IPS DF 6.9 (cell line): ENCODE results near the gene SARDH.

ENCODE experiments used
- DNase-seq: peaks from one replicate; pipeline ENCODE4 v3.0.0-alpha.2; 2013; ENCODE audit warnings: low read depth, low spot score
- H3K27ac ChIP-seq: one replicate; pipeline ENCODE4 v1.5.1; 2013; ENCODE audit warnings: low read length, control low read depth
- H3K27me3 ChIP-seq: 2 replicates; pipeline ENCODE4 v1.6.1; 2013; ENCODE audit warnings: mild to moderate bottlenecking, low read length; ENCODE audit not compliant: control insufficient read depth, insufficient read depth
- H3K36me3 ChIP-seq: 2 replicates; pipeline ENCODE4 v1.6.1; 2013; ENCODE audit warnings: low read length; ENCODE audit not compliant: control insufficient read depth, insufficient read depth
- H3K4me1 ChIP-seq: 2 replicates; pipeline ENCODE4 v1.6.1; 2013; ENCODE audit warnings: low read length; ENCODE audit not compliant: control insufficient read depth, insufficient read depth
- H3K4me3 ChIP-seq: 2 replicates; pipeline ENCODE4 v1.5.1; 2013; ENCODE audit warnings: mild to moderate bottlenecking, low read length
- H3K9me3 ChIP-seq: 2 replicates; pipeline ENCODE4 v1.6.1; 2013; ENCODE audit warnings: low read length, inconsistent platforms; ENCODE audit not compliant: control insufficient read depth, insufficient read depth
- WGBS: extraction: QIAGEN DNeasy Blood & Tissue Kit; methylation state at CpG from one replicate; pipeline ENCODE4 v1.1.7; 2013; ENCODE audit warnings: mixed read lengths, missing lambda C conversion rate; ENCODE audit not compliant: insufficient read length, insufficient coverage; 5-methylcytosine and 5-hydroxymethylcytosine counted together

The SARDH gene

DNA sequence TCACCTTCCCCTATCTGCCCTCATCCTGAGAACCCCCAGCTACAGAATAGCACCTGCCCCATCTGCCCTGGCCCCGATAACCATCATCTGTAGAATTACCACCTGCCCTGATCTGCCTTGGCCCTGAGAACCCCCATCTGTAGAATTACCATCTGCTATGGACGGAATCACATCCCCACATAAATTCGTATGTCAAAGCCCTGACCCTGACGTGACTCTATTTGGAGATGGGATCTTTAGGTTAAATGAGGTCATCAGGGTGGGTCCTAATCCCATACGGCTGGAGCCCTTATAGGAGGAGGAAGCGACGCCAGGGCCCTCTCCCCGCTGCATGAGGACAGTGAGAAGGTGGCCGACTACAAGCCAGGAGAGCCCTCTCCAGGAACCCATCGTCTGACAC is 32.6 kb downstream of the SARDH start:
- no peak overlapping the region for H3K4me3 ChIP-seq
- DNase-seq: no peak
- no CpG with 5 or more reads among the region's 10 CpGs for WGBS
- peaks cover 5% of the 10 kb centered on the region; the same call in 1 of the 2 replicates for H3K4me1 ChIP-seq
- H3K36me3 ChIP-seq: no peaks in the 10 kb centered on the region
- H3K27ac ChIP-seq: no peak overlapping the region
- no peaks in the 10 kb centered on the region for H3K27me3 ChIP-seq
- H3K9me3 ChIP-seq: no peaks in the 10 kb centered on the region

DNA sequence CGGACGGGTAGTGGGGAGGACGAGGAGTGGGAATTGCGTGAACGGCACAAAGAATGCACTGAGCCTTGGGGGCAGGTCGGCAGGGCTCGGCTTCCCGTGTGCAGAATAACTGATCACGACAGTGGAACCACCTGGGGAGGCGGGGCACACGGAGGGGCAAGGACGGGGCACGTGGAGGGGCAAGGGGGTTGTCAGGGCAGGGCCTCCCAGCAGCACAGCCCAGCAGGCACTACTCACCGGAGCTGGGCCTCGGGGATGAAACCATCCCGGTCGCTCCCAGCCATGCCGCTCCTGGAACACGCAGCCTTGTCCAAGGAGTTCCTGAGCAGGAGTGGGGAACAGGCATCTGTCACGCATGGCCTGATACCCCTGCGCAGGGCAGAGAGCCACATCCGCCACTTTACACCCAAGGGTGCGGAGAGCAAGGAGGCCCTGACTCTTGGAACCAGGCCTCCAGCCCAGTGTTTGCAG is 33.4 kb downstream of the SARDH start:
- H3K4me3 ChIP-seq: no peak overlapping the region; the same call in 1 of the 2 replicates
- no peak for DNase-seq
- H3K4me1 ChIP-seq: peaks cover 5% of the 10 kb centered on the region; the same call in 1 of the 2 replicates
- no peak overlapping the region for H3K27ac ChIP-seq
- H3K36me3 ChIP-seq: no peaks in the 10 kb centered on the region
- no peaks in the 10 kb centered on the region for H3K9me3 ChIP-seq
- no CpG with 5 or more reads among the region's 23 CpGs for WGBS
- no peaks in the 10 kb centered on the region for H3K27me3 ChIP-seq

DNA sequence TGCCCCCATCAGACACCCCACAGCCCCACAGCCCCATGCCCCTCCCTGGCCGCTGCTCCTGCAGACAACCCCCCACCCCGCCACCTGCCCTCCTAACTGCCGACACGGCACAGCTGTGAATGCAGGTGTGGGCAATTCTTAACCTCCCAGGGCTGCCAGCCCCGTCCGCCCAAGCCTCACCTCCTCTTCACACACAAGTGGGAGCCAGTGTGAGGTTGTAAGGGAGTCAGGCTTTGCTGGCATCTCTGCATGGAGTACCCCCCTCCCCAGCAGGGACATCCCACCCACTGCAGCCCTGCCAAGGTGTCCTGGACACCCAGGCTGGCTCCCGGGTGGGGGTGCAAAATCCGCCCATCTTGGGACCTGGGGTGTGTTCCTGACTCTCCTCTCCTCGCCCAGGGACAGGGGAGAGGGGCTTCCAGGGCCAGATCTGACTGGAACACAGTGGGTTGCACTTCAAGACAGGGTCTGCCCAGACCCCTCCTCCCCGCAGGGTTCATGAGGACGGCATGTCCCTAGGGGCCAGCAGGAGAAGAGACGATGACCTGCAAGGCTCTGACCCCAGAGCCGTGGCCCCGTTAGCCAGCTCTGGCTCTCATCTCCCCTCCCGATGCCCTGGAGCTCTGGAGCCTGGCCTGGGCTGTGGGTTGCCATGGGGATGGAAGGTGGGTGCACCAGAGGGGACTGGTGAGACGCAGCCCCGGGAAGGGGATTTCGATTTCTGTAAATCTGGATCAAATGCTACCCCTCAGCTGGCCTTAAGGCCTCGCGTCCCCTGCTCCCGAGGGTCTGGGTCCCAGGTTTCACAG is 34.4 kb downstream of the SARDH start:
- Histone ChIP-seq H3K27ac (no peak overlapping the region), H3K4me1 (peaks cover 5% of the 10 kb centered on the region; the same call in 1 of the 2 replicates), H3K27me3 (no peaks in the 10 kb centered on the region), H3K36me3 (no peaks in the 10 kb centered on the region), H3K9me3 (no peaks in the 10 kb centered on the region), H3K4me3 (no peak overlapping the region)
- DNase-seq: no peak
- no CpG with 5 or more reads among the region's 21 CpGs for WGBS

DNA sequence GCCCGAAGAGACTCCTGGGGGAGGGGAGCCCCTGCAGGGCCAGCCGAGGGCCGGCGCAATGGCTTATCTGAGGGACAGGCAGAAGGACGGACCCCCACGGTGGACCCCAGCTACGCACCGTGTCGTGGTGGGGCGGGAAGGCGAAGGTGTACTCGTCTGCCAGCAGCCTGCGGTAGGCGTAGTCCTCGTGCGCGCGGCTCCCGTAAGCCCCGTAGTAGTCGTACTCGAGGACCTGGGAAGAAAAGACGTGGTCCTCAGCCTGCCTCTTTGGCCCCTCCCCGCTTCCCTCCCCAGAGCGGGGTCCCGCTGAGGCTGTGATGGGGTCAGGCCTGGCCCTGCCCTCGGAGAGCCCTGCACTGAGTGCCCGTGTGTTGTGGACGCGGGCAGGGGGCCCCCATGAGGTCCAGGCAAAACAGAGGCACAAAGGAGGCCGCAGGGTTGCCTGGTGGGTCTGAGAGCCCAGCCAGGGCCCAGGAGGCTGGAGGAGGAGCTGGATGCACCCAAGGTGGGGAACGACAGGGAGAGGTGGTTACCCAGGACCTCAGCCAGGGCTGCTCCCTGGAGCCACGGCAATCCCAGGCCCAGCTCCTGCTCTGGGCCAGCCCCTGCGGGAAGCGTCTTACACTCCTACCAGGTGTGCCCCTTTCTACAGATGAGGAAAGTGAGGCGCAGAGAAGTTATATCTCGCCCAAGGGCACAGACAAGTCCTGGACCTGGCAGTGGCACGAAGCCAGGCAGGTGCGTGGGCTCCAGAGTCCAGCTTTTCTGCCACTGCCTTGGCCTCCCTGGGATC is 35.2 kb downstream of the SARDH start:
- Histone ChIP-seq H3K4me1 (peaks cover 5% of the 10 kb centered on the region; the same call in 1 of the 2 replicates), H3K4me3 (no peak overlapping the region), H3K9me3 (no peaks in the 10 kb centered on the region), H3K36me3 (no peaks in the 10 kb centered on the region), H3K27me3 (no peaks in the 10 kb centered on the region), H3K27ac (no peak overlapping the region)
- DNase-seq: no peak
- no CpG with 5 or more reads among the region's 39 CpGs for WGBS

DNA sequence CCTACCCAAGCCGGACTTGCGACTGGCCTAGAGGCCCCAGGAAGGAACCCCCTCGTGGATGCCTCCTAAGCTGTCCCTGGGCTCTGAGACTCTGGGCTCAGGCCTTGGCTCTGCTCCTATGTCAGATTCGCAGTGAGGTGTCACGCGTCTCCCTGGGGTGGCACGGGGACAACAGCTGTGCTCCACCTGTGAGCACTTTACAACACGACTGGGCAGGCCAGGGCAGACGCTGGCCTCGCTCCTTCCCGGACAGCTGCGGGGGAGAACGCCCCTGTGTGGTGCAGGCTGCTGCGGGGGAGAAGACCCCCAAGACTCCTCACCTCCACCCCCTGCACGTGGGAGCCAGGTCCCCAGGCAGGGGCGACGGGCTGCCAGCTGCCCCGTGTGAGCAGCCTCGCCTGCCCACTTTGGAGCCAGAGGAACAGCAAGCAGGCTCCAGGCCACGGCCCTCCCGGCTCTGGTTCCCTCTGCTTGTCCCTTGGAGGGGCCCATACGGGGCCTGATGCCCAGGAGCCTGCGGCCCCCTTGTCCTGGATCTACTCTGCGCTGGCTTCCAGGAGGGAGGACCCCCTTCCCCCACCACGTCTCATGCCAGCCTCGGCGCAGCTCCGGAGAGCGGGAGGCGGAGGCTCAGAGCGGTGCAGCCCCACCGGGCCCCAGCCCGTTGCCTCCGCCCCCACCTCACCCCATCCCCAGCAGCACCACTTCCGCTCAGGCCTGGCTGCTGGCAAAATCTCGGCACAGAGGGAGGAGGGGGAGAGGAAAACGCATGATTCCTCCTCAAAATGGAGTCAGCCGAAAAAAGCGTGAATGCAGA is 36.0 kb downstream of the SARDH start:
- Histone ChIP-seq H3K4me1 (peaks cover 5% of the 10 kb centered on the region; the same call in 1 of the 2 replicates), H3K4me3 (no peak overlapping the region), H3K9me3 (no peaks in the 10 kb centered on the region), H3K27me3 (no peaks in the 10 kb centered on the region), H3K27ac (no peak overlapping the region), H3K36me3 (no peaks in the 10 kb centered on the region)
- WGBS: no CpG with 5 or more reads among the region's 39 CpGs
- no peak for DNase-seq

DNA sequence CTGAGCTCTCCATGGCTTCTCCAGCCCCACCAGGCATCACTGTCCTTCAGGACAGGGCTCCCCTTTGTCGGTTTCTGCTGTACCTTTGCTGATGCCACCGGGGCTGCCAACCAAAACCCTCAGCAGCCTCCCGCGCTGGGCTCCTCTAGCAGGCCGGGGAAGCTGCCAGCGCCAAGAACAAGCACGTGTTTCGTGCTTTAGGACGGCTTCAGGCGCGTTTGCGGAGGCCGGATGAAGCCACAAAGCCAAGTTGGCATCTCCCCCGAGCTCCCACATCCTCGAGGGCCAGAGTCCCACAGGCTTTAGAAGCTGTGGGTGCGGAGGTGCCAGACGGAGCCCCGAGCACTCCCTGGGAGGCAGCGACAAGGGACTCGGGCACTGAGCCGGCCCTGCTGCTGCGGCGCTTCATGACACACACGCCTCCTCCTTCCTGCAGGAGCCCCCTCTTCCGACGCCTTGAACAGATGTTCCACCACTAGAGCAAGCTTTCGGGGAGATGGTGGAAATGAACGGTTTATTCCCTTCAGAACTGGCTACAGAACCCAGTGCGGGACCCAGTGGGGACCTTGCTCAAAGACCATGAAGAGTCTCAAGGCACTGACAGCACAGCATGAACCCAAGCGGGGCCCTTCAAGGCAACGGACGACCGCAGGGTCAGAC is 36.7 kb downstream of the SARDH start:
- DNase-seq: no peak
- H3K27ac ChIP-seq: no peak overlapping the region
- no CpG with 5 or more reads among the region's 33 CpGs for WGBS
- H3K4me1 ChIP-seq: peaks cover 5% of the 10 kb centered on the region; the same call in 1 of the 2 replicates
- no peaks in the 10 kb centered on the region for H3K9me3 ChIP-seq
- H3K27me3 ChIP-seq: no peaks in the 10 kb centered on the region
- no peaks in the 10 kb centered on the region for H3K36me3 ChIP-seq
- no peak overlapping the region for H3K4me3 ChIP-seq

DNA sequence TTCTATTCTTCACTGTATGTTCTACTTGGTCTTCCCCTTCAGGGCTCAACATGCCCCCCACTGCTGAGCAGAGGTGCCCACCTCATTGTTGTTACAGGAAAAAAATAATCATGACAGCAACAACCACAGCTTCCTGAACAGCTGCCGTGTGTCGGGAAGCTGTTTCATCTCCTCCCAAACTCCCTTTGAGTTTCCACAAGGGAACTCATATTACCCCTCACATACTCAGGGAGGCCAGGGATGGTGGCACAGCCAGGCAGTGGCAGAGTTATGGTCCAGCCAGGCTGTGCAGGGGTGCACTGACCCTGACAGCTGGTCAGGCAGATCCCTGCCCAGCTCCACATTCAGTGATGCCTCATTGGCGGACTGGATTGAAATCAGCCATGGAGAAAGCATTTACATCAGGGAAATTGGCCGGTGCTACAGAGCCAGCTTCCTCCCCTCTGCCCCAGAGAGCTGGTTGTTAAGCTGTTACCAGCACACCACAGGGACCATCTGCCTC is 37.3 kb downstream of the SARDH start:
- Histone ChIP-seq H3K9me3 (no peaks in the 10 kb centered on the region), H3K36me3 (no peaks in the 10 kb centered on the region), H3K4me3 (no peak overlapping the region), H3K4me1 (peaks cover 5% of the 10 kb centered on the region; the same call in 1 of the 2 replicates), H3K27ac (no peak overlapping the region), H3K27me3 (no peaks in the 10 kb centered on the region)
- no CpG with 5 or more reads among the region's 4 CpGs for WGBS
- DNase-seq: no peak

DNA sequence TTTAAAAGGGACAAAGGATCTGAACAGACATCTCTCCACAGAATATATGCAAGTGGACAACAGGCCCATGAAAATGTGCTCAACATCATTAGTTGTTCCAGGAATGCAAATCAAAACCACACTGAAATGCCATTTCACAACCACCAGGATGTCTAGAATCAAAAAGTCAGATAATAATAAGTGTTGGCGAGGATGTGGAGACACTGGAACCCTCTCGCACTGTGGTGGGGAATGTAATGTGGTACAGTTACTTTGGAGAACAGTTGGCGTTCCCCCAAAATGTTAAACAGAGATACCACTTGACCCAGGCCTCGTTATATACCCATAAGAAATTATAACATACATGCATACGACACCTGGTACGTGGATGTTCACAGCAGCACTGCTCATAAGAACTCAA is 38.6 kb downstream of the SARDH start:
- WGBS: no CpG with 5 or more reads among the region's 6 CpGs
- H3K36me3 ChIP-seq: no peaks in the 10 kb centered on the region
- H3K9me3 ChIP-seq: no peaks in the 10 kb centered on the region
- no peak for DNase-seq
- no peak overlapping the region for H3K4me3 ChIP-seq
- no peak overlapping the region for H3K27ac ChIP-seq
- H3K4me1 ChIP-seq: peaks cover 5% of the 10 kb centered on the region; the same call in 1 of the 2 replicates
- no peaks in the 10 kb centered on the region for H3K27me3 ChIP-seq

DNA sequence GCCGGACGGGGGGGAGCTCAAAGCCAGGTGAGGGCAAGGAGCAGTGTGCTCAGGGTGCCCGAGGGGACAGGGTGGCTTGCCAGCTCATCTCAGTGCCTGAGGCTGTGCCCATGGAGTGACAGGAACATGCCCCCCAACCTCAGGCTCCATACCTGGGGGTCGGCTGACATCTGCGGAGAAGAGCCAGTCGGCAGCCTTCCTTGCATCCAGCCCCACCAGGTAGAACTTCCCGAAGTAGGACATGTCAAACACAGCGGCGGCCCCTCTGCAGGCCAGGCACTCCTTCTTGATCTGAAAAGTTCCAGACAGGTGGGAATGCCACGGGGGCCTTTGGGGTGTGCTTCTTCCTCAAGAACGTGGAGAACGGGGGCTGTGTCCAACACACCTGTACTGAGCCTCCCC is 42.1 kb downstream of the SARDH start:
- no CpG with 5 or more reads among the region's 12 CpGs for WGBS

More for the DNA sequence above, 42.1 kb downstream of the SARDH start:
- H3K9me3 ChIP-seq: no peaks in the 10 kb centered on the region
- H3K27ac ChIP-seq: no peak overlapping the region
- no peak for DNase-seq
- no peaks in the 10 kb centered on the region for H3K36me3 ChIP-seq
- H3K27me3 ChIP-seq: no peaks in the 10 kb centered on the region
- no peak overlapping the region for H3K4me3 ChIP-seq
- H3K4me1 ChIP-seq: no peaks in the 10 kb centered on the region
